Right kidney (tissue), 1 donor: Measurements from ENCODE around the gene MINDY4.

Source experiments
- DNase-seq: peaks from one replicate; pipeline ENCODE4 v3.0.0-alpha.2; 2016

Gene MINDY4

DNA sequence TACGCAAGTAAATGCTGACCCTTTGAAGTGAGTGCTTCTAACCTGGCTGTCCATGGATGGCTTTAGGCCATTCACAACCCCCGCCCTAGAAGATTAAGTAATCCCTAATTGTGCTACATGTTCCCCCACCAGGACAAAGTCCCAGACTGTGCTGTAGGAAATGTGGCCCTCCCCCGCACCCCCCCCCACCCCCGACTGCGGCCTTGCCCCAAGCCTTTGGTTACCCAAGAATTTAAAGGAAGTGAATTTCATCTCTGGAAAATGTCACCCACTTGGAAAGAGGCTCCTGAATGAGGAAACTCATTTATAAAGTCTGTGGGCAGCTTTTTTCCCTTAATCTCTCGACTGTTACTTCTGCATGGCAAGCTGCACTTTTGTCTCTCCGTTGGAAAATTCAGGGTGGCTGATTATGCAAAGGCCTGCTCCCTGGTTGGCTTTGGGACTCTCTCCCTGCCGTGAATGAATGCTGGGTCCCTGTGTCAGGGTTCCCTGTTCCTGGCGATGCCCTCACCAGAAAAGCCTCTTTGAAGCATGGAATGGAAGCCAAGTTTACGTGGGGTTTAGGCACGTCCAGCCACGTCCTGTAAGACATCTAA is 109.0 kb downstream of the MINDY4 start:
- DNase-seq, result no peak

DNA sequence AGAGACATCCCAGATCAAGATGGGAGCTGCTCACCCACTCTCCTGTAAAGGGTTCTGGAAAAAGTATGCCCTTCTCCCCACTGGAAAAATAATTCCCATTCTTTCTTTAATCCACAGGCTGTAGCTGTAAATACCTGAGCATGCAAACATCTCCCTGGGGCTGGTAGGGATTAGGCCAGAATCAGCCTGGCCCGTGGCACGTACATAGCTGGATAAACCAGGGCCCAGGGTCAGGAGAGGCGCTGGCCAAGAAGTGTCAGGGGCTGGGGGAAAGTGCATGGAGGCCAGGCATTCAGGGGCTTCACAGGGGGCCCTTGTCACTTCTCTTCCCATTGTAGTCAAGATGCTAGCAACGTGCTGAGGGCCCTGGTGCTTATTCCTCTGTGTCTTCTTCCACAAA is 109.7 kb downstream of the MINDY4 start:
- no peak for DNase-seq

DNA sequence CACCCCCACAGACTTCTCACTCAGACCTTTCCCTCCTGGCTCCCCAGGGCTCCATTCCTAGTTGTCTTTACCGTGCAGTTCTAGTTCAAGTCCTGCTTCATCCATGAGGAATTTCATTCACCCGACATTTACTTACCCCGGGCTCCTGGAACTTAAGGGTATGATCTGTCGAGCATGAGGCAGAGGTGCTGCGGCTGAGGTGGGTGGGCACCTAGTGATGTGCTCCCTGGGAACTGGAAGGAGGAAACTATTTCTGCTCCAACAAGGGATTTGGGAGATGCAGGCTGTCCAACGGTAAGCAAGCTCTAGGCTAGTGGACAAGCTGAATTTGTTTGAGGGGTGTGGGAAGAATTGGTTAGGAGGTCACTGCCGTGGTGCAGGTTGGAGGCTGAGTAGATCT is 110.2 kb downstream of the MINDY4 start:
- no peak for DNase-seq

GRCh38 chr7:30884881-30885280 is 113.7 kb downstream of the MINDY4 start:
- no peak for DNase-seq

- no peak for DNase-seq
Measured at GRCh38 chr7:30886608-30887011, 115.4 kb downstream of the MINDY4 start.

DNA sequence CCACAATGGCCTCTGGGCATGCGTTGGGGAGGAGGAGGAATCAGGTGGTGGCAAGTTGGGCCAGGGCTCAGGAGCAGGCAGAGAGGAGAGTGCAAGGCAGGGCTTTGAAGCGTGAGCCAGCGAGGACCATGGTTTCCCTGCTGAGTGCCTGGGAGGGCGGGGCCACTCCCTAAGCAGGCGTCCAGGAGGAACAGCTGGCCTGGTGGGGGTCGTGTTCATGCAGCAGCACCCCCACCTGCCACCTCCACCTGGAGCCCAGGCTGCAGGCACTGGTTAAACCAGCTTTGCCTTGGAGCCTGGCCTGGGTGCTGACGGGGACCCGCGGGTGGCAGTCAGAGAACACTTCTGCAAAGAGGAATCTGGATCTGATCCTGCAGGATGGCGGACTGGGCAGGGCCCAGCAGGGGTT is 116.3 kb downstream of the MINDY4 start:
- DNase-seq, result no peak

- no peak for DNase-seq
Measured at GRCh38 chr7:30888747-30889146, 117.5 kb downstream of the MINDY4 start.

- DNase-seq, result no peak
Measured at GRCh38 chr7:30890226-30890625, 119.0 kb downstream of the MINDY4 start.

- DNase-seq, result no peak
Measured at GRCh38 chr7:30893357-30893756, 122.1 kb downstream of the MINDY4 start.

- DNase-seq, result no peak
Measured at GRCh38 chr7:30894009-30894408, 122.8 kb downstream of the MINDY4 start.

DNA sequence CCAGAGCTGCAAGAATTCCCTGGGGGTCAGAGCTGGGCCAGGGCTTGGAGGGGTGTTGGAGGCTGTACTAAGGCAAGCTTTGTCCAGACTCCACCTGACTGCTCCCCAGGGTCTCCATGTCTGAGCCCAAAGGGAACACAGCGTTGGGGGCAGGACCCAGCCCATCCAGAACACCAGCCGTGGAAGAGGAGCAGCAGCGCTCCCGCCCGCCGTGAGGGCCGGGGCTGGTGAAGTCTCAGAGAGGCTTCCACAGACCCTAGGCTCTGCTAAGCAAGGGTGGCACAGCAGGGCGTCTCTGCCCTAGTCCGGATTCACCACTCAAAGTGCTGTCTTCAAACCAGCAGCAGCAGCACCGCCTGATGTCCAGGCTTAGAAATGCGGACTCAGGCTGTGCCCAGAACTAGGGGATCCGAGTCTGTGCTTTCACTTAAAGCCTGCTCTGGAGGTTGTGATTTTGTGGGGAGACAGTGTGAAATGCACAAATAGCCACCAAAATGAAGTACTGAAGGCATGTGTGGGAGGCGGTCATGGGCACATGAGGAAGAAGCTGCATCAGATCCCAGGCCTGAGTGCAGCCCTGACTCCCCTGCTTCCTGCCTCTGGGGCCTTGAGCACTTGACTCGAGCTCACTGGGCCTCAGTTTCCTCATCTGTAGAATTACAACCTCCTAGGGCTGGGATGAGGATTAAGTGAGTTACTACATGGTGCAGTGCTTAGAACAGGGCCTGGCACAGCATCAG is 123.8 kb downstream of the MINDY4 start:
- DNase-seq, result no peak

DNA sequence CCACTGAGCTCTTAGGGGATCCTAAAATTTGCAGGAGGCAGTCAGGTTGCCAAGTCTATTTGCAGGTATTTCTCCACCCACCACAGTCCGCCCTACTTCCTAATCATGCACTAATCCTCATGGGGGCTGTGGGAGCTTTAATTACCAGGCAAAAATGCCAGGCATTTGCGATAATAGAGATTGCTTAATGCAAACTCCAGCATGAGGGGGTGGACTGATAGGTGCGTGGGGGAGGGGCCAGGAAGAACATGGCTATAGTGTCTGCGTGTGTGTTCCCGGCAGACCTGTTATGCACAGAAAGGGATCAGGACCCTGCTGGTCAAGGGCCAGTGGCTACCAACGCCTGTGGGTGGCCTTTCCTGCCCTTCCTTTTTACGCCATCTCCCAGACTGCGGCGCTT is 124.8 kb downstream of the MINDY4 start:
- DNase-seq, result no peak

- DNase-seq, result no peak
Measured at GRCh38 chr7:30896783-30897637, 125.8 kb downstream of the MINDY4 start.

GRCh38 chr7:30897770-30898169 is 126.6 kb downstream of the MINDY4 start:
- DNase-seq, result no peak

- DNase-seq, result no peak
Measured at GRCh38 chr7:30898411-30898810, 127.2 kb downstream of the MINDY4 start.

DNA sequence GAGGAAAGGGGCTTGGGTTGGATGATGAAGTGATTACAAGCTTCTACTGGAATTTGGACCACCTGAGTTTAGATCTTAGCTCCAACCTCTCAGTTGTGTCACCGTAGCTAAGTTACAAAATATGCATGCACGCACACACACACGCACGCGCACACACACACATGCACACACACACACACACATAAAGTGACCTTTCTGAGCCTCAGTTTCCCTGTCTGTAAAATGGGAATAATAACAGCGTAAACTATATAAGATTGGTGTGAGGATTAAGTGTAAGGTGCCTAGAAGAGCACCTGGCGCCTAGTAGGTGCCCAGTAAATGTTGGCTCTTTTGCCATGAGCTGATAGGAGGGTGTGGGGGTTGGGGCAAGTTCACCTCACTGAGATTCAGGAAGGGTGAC is 127.8 kb downstream of the MINDY4 start:
- DNase-seq, result no peak

GRCh38 chr7:30899630-30900029 is 128.4 kb downstream of the MINDY4 start:
- no peak for DNase-seq

DNA sequence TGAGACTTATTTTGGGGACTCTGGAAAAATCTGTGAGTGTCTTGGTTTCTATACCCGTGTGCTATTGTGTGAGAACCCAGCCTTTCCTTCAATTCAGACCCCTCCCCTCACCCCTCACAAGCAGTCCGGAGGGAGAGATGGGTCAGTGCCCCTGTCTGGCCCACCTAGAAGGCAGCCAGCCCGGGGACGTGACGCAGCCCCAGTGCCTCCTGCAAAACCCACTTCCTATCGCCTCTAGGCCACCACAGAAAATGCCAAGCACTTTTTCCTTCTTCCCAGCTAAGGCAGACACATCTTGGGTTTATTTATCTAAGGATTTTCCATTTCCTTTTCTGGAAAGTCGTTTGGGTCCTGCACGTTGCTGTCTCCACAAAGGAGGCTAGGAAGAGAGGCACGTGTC is 128.8 kb downstream of the MINDY4 start:
- no peak for DNase-seq

- no peak for DNase-seq
Measured at GRCh38 chr7:30900803-30901362, 129.7 kb downstream of the MINDY4 start.

DNA sequence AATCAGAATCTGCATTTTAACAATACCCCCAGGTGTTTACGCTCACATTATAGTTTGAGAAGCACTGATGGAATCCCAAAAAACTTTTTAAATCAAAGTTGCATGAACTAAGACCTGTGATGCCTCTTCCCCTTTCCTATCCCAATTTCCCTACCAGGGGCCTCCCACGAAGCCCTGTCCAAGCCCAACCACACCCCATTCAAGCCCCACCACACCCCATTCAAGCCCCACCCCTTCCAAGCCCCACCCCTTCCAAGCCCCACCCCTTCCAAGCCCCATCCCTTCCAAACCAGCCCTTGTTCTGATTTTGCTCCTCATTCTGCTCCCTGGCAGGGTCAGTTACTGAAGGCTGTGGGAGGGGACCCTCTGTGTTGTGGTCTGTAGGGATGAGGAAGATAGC is 130.6 kb downstream of the MINDY4 start:
- no peak for DNase-seq

DNA sequence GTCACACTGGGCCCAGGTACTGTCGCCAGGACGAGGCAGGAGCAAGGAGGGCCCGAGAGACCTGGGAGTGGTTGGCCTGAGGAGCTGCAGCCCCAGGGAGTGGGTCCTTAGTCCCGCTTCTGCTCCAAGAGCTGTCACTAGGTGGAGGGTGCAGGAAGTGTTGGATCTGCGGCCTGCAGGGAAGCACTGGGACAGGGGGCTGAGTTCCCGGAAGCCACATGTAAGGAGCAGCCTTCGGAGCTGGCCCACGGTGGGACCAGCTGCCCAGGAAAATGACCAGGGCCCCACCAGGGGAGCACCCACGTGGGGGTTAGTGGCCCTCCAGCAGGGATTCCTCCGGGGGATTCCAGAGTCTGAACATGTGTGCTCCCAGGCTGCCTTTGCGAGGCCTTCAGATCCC is 131.2 kb downstream of the MINDY4 start:
- no peak for DNase-seq

DNA sequence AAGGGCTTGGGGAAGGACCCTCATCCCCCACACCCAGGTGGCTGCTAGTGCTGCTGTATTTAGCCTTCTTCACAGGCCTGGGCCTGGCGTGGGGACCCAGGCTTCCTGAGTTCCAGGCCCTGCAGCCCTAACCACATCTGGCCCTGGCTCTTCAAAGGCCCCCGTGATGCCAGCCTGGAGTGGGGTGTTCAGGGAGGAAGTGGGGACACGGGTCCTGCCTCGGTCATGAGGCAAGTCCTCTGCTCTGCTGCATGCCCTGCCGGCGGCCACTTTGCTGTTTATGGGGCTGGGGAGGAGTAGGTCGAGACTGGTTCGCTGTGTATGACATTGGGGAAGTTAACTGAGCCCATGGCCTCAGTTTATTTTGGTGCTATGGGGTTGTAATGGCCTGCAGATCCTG is 131.9 kb downstream of the MINDY4 start:
- DNase-seq, result no peak

DNA sequence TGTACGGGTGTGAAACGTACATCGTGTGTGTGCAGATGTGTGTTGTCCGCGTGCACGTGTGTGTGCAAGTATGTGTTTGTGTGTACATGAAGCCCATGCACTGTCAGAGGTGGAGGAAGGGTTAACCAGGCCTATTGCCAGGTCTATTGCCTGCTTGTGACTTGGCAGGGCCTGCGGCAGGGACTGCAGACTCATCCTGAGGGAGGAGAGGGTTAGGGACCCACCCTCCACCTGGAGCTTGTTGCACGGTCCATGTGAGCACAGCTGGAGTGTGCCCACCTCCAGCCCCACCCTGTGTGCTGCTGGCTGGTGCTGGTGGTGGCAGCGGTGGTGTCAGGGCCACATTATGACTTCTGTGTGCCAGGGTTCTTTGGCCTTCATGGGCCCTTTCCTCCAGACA is 133.3 kb downstream of the MINDY4 start:
- DNase-seq, result no peak
